ENCODE data around the gene STARD13.

GRCh38 chr13:33132644-33133440 is 152.7 kb downstream of the STARD13 start:
- TF ChIP-seq CTCF (IDR thresholded peaks at IDR 0.05; ENCODE audit: low read length), result no peak
- no peak for TF ChIP-seq EZH2 (optimal IDR thresholded peaks at IDR 0.05; ENCODE audit: low read depth, low read length)

All from MM.1S (cell line).